ENCODE results near the gene UPF1.

GRCh38 chr19:18854982-18855381 is 23.2 kb downstream of the UPF1 start:
- TF ChIP-seq CTCF (IDR thresholded peaks at IDR 0.05) (no peak), POLR2AphosphoS5 (IDR thresholded peaks at IDR 0.05) (no peak)
